Brain microvascular endothelial cell (primary cell): ENCODE data around the gene VPS13C.

ENCODE experiments used
- DNase-seq: peaks from one replicate; pipeline ENCODE4 v3.0.0-alpha.2; 2020
- H3K27ac ChIP-seq: fragments of 250-450 bp; sonication (Bioruptor Pico); 2 replicates; pipeline ENCODE4 v1.5.1; 2020; ENCODE audit warnings: mild to moderate bottlenecking, moderate library complexity
- H3K27me3 ChIP-seq: fragments of 250-450 bp; sonication (Bioruptor Pico); replicated peaks from 2 replicates; pipeline ENCODE4 v1.5.1; 2020; ENCODE audit warnings: mild to moderate bottlenecking
- H3K36me3 ChIP-seq: fragments of 250-450 bp; sonication (Bioruptor Pico); replicated peaks from 2 replicates; pipeline ENCODE4 v1.5.1; 2020; ENCODE audit warnings: mild to moderate bottlenecking
- H3K4me3 ChIP-seq: 2 replicates; pipeline ENCODE4 v1.5.1; 2011; ENCODE audit warnings: low read depth, mild to moderate bottlenecking, control low read depth, low read length, moderate library complexity
- CTCF ChIP-seq: IDR thresholded peaks from 2 replicates; pipeline ENCODE4 v1.5.1; 2011; ENCODE audit warnings: low read depth, mild to moderate bottlenecking, moderate library complexity, low read length, control low read depth, inconsistent platforms; ENCODE audit errors: missing control alignments
- in situ Hi-C: cut with HindIII; loops from 2 replicates; pipeline ENCODE4 v1.10.0; 2017; ENCODE audit warnings: low sequenced_read_pairs, low pct_ligation_motif_present

VPS13C gene

GRCh38 chr15:61888074-61888780 lies 172.0 kb downstream of the VPS13C start:
- Histone ChIP-seq H3K27me3 (no peaks in the 10 kb centered on the region), H3K36me3 (no peaks in the 10 kb centered on the region), H3K27ac (no peak overlapping the region), H3K4me3 (no peak overlapping the region)
- in situ Hi-C loops = no loop called here
- no peak for DNase-seq
- no peak for TF ChIP-seq CTCF

- no peaks in the 10 kb centered on the region for H3K27me3 ChIP-seq
- no peaks in the 10 kb centered on the region for H3K36me3 ChIP-seq
- no peak overlapping the region for H3K4me3 ChIP-seq
- H3K27ac ChIP-seq = no peak overlapping the region
- in situ Hi-C loops = no loop called here
- DNase-seq = no peak
- no peak for TF ChIP-seq CTCF
Observed at GRCh38 chr15:61880084-61880483, 180.2 kb downstream of the VPS13C start.

- peak; percentile 6 for DNase-seq
- in situ Hi-C loops = no loop called here
- H3K27ac ChIP-seq = no peak overlapping the region
Observed at GRCh38 chr15:61879219-61879618, 181.0 kb downstream of the VPS13C start.

GRCh38 chr15:61871926-61872522 lies 188.2 kb downstream of the VPS13C start:
- no peaks in the 10 kb centered on the region for H3K27me3 ChIP-seq
- H3K36me3 ChIP-seq = peaks cover 4% of the 10 kb centered on the region
- H3K27ac ChIP-seq = no peak overlapping the region
- in situ Hi-C loops = no loop called here
- peak; percentile 23 for TF ChIP-seq CTCF
- no peak overlapping the region for H3K4me3 ChIP-seq
- DNase-seq = no peak

More at GRCh38 chr15:61879219-61879618, 181.0 kb downstream of the VPS13C start:
- Histone ChIP-seq H3K36me3 (no peaks in the 10 kb centered on the region), H3K27me3 (no peaks in the 10 kb centered on the region), H3K4me3 (no peak overlapping the region)
- TF ChIP-seq CTCF = no peak

GRCh38 chr15:61869656-61870055 lies 190.6 kb downstream of the VPS13C start:
- Histone ChIP-seq H3K36me3 (peaks cover 4% of the 10 kb centered on the region), H3K27ac (no peak overlapping the region), H3K27me3 (no peaks in the 10 kb centered on the region), H3K4me3 (no peak overlapping the region)
- no peak for TF ChIP-seq CTCF
- in situ Hi-C loops = no loop called here
- no peak for DNase-seq
